NT2/D1 (cell line): Measurements from ENCODE around the gene FOXI2.

Source experiments
- YY1 ChIP-seq: IDR thresholded peaks from 2 replicates; pipeline ENCODE4 v1.6.1; 2011; ENCODE audit not compliant: insufficient read length, insufficient read depth
- ZNF274 ChIP-seq: IDR thresholded peaks from 2 replicates; pipeline ENCODE4 v1.6.1; 2011; ENCODE audit warnings: mild to moderate bottlenecking, low read depth, low read length

DNA sequence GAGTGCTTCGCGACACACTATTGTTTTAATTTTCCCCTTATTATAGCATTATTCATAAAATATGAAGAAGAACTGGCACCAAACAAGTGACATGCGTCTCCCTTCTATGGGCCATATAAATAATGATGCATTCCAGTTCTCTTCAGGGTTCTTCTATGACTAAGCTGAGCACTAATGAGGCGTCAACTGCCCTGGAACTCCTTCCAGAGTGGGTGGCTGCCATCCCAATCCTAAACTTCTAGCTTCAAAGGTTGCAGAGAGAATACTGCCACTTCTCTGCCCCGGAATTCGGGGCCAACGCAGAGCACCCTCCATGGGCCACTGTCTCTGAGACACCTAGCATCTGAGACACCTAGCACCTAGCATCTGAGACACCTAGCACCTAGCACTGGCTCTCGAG lies 37.7 kb upstream of the FOXI2 start:
- TF ChIP-seq YY1 = no peak
- no peak for TF ChIP-seq ZNF274
